OCI-LY1 (cell line): ENCODE measurements around the gene PPIF.

ENCODE experiments used
- H2AFZ ChIP-seq: fragments of 200-600 bp; sonication (generic), shearing (Covaris generic); 2 replicates; pipeline ENCODE4 v1.6.0; 2014; ENCODE audit warnings: antibody characterized with exemption, mild to moderate bottlenecking, low read length
- H3F3A ChIP-seq: fragments of 200-600 bp; sonication (generic), shearing (Covaris generic); 2 replicates; pipeline ENCODE4 v1.6.0; 2014; ENCODE audit warnings: mild to moderate bottlenecking, antibody characterized with exemption, low read length, moderate library complexity; ENCODE audit not compliant: insufficient read depth
- H3K27ac ChIP-seq: fragments of 200-600 bp; sonication (generic); 2 replicates; pipeline ENCODE4 v1.5.1; 2014; ENCODE audit warnings: low read length, mixed run types, mild to moderate bottlenecking, low read depth; ENCODE audit not compliant: poor library complexity, severe bottlenecking
- H3K27me3 ChIP-seq: fragments of 200-600 bp; sonication (generic); 2 replicates; pipeline ENCODE4 v1.6.0; 2014; ENCODE audit warnings: antibody characterized with exemption, mild to moderate bottlenecking, low read length, moderate library complexity; ENCODE audit not compliant: insufficient read depth
- H3K36me3 ChIP-seq: fragments of 200-600 bp; sonication (generic); 2 replicates; pipeline ENCODE4 v1.6.1; 2014; ENCODE audit warnings: mild to moderate bottlenecking, antibody characterized with exemption, low read length, moderate library complexity, mixed read lengths; ENCODE audit not compliant: insufficient read depth
- H3K4me1 ChIP-seq: fragments of 200-600 bp; sonication (generic); 2 replicates; pipeline ENCODE4 v1.5.1; 2014; ENCODE audit warnings: mild to moderate bottlenecking, low read length, moderate library complexity; ENCODE audit not compliant: insufficient read depth, severe bottlenecking
- H3K4me2 ChIP-seq: fragments of 200-600 bp; sonication (generic), shearing (Covaris generic); 2 replicates; pipeline ENCODE4 v1.6.1; 2014; ENCODE audit warnings: low read length
- H3K4me3 ChIP-seq: fragments of 200-600 bp; sonication (generic); 2 replicates; pipeline ENCODE4 v1.5.1; 2014; ENCODE audit warnings: low read length, low read depth, mild to moderate bottlenecking, mixed read lengths; ENCODE audit not compliant: poor library complexity, severe bottlenecking
- H3K79me2 ChIP-seq: fragments of 200-600 bp; shearing (Covaris generic); 2 replicates; pipeline ENCODE4 v1.6.1; 2016; ENCODE audit warnings: mixed run types, low read length, mixed read lengths; ENCODE audit not compliant: insufficient read depth
- H3K9ac ChIP-seq: fragments of 200-600 bp; sonication (generic), shearing (Covaris generic); 2 replicates; pipeline ENCODE4 v1.6.1; 2014; ENCODE audit warnings: mild to moderate bottlenecking, low read length, mixed read lengths
- H3K9me2 ChIP-seq: fragments of 200-600 bp; sonication (generic), shearing (Covaris generic); 2 replicates; pipeline ENCODE4 v1.6.1; 2014; ENCODE audit warnings: low read depth, mild to moderate bottlenecking, low read length, mixed read lengths
- H3K9me3 ChIP-seq: fragments of 200-600 bp; shearing (Covaris generic); 2 replicates; pipeline ENCODE4 v1.6.1; 2014; ENCODE audit warnings: low read length, mixed read lengths
- H4K20me1 ChIP-seq: fragments of 200-600 bp; sonication (generic), shearing (Covaris generic); 2 replicates; pipeline ENCODE4 v1.6.0; 2016; ENCODE audit warnings: mild to moderate bottlenecking, low read length; ENCODE audit not compliant: insufficient read depth
- EZH2 ChIP-seq: fragments of 200-600 bp; sonication (generic), shearing (Covaris generic); IDR thresholded peaks from 2 replicates; pipeline ENCODE4 v1.8.0; 2017; ENCODE audit warnings: borderline replicate concordance, mixed run types, mild to moderate bottlenecking, antibody characterized with exemption, low read length, moderate library complexity, mixed read lengths
- TF ChIP-seq, protein P1 (sequence below): fragments of 200-600 bp; sonication (generic), shearing (Covaris generic); IDR thresholded peaks from 2 replicates; pipeline ENCODE4 v1.5.1; 2017; ENCODE audit warnings: mild to moderate bottlenecking, antibody characterized with exemption, low read length, moderate library complexity, mixed read lengths

Gene PPIF

DNA sequence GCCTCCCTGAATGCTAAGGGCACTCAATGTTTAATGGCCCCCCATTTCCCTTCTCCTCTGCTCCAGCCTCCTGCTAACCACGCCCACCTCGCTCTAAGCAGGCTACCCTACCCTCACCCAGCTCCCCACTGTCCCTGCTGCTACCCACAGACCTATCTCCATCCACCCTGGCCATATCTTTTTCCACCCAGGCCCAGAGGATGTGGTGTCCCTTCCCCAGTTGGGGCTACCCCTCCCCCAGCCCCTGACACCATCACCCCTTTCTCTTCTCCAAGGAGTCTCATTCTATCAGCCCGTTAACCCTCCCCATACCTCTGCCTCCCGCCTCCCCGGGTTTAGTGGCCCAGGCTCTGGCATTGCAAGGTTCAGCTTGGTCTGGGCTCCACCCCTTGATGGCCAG lies 28.9 kb upstream of the PPIF start:
- Histone ChIP-seq H3K27me3 (no peaks in the 10 kb centered on the region; the same call in 1 of the 2 replicates), H3K9ac (no peak overlapping the region)

DNA sequence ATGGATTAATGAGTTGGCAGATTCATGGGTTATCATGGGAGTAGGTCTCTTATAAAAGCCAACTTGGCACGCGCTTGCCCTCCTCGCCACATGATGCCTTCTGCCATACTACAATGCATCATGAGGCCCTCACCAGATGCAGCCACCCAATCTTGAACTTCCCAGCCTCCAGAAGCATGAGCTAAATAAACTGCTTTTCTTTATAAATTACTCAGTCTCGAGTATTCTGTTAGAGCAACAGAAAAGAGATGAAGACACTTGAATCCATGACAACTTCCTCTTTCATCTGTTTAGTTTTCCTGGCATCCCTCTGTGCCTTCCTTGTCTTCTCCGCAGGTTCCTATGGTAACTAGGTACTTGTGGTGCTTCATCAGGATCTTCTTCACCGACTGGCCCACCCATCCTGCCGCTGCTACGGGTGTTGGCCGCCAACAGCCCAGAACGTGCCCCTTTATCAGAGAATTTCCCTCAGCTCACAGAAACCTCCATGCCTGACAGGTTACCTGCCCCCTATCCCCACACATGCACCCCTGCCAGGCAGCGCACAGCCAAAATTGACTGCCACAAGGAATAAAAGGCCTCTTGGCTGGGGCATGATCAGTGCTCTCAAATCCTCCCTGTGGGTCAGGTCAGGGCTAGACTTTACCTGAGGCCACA lies 28.0 kb upstream of the PPIF start:
- H3K27me3 ChIP-seq, result no peaks in the 10 kb centered on the region; the same call in 1 of the 2 replicates
- H3K27ac ChIP-seq, result no peak overlapping the region
- TF ChIP-seq, protein P1, sequence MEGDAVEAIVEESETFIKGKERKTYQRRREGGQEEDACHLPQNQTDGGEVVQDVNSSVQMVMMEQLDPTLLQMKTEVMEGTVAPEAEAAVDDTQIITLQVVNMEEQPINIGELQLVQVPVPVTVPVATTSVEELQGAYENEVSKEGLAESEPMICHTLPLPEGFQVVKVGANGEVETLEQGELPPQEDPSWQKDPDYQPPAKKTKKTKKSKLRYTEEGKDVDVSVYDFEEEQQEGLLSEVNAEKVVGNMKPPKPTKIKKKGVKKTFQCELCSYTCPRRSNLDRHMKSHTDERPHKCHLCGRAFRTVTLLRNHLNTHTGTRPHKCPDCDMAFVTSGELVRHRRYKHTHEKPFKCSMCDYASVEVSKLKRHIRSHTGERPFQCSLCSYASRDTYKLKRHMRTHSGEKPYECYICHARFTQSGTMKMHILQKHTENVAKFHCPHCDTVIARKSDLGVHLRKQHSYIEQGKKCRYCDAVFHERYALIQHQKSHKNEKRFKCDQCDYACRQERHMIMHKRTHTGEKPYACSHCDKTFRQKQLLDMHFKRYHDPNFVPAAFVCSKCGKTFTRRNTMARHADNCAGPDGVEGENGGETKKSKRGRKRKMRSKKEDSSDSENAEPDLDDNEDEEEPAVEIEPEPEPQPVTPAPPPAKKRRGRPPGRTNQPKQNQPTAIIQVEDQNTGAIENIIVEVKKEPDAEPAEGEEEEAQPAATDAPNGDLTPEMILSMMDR, result no peak
- no peaks in the 10 kb centered on the region for H3K9me3 ChIP-seq
- no peaks in the 10 kb centered on the region for H3K36me3 ChIP-seq
- H3K9ac ChIP-seq, result no peak overlapping the region
- no peaks in the 10 kb centered on the region for H4K20me1 ChIP-seq
- no peak overlapping the region for H3K4me3 ChIP-seq
- no peak overlapping the region for H3K4me2 ChIP-seq
- H3K9me2 ChIP-seq, result no peaks in the 10 kb centered on the region
- no peaks in the 10 kb centered on the region for H3K79me2 ChIP-seq
- no peaks in the 10 kb centered on the region for H3K4me1 ChIP-seq
- no peak overlapping the region for H2AFZ ChIP-seq
- H3F3A ChIP-seq, result no peaks in the 10 kb centered on the region

More for the DNA sequence above, 28.9 kb upstream of the PPIF start:
- no peak for TF ChIP-seq EZH2
- TF ChIP-seq, protein P1, result no peak
- Histone ChIP-seq H3K4me2 (no peak overlapping the region), H3K4me3 (no peak overlapping the region), H3K9me3 (no peaks in the 10 kb centered on the region), H3K9me2 (no peaks in the 10 kb centered on the region), H2AFZ (no peak overlapping the region), H4K20me1 (no peaks in the 10 kb centered on the region), H3K36me3 (no peaks in the 10 kb centered on the region), H3K79me2 (no peaks in the 10 kb centered on the region), H3K4me1 (no peaks in the 10 kb centered on the region), H3K27ac (no peak overlapping the region), H3F3A (no peaks in the 10 kb centered on the region)

DNA sequence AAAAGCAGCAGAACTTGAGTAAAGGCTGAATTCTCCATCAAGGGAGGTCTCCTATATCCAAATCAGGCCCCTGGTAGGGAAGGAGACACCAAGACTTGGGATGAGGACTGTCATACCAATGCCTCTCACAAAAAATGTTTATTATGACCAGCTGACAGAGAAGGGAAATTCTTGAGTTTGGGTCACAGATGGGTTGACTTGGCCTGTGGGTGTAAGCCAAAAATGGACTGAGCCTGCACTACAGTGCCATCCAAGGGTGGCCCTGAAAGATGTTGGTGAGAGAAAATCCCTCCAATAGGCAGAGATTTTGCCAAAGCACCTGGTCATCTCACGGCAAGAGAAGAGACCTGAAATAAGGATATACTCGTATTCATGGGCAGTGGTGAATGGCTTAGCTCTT lies 27.0 kb upstream of the PPIF start:
- no peak overlapping the region for H3K4me3 ChIP-seq
- H3K27ac ChIP-seq, result no peak overlapping the region
- no peaks in the 10 kb centered on the region for H3K9me2 ChIP-seq
- no peaks in the 10 kb centered on the region for H3K36me3 ChIP-seq
- no peaks in the 10 kb centered on the region for H3K9me3 ChIP-seq
- H2AFZ ChIP-seq, result no peak overlapping the region
- no peaks in the 10 kb centered on the region; the same call in 1 of the 2 replicates for H3K27me3 ChIP-seq
- no peaks in the 10 kb centered on the region for H3K79me2 ChIP-seq
- H3K4me2 ChIP-seq, result no peak overlapping the region
- H4K20me1 ChIP-seq, result no peaks in the 10 kb centered on the region
- H3F3A ChIP-seq, result no peaks in the 10 kb centered on the region
- no peak overlapping the region for H3K9ac ChIP-seq
- H3K4me1 ChIP-seq, result no peaks in the 10 kb centered on the region
- TF ChIP-seq, protein P1, result no peak
- no peak for TF ChIP-seq EZH2
